Hematopoietic multipotent progenitor cell treated with erythropoietin and hydrocortisone succinate and interleukin-3 and kit ligand, for 4 days (in vitro differentiated cells): ENCODE data around the gene DOCK11.
"Not testable (repeated sequence)": the region's sequence is repeated elsewhere in the genome, so short reads cannot be mapped to it uniquely, and the experiment has no call there.

Source experiments
- DNase-seq: peaks from one replicate; pipeline ENCODE4 v3.0.0-alpha.2; 2015

Gene DOCK11

DNA sequence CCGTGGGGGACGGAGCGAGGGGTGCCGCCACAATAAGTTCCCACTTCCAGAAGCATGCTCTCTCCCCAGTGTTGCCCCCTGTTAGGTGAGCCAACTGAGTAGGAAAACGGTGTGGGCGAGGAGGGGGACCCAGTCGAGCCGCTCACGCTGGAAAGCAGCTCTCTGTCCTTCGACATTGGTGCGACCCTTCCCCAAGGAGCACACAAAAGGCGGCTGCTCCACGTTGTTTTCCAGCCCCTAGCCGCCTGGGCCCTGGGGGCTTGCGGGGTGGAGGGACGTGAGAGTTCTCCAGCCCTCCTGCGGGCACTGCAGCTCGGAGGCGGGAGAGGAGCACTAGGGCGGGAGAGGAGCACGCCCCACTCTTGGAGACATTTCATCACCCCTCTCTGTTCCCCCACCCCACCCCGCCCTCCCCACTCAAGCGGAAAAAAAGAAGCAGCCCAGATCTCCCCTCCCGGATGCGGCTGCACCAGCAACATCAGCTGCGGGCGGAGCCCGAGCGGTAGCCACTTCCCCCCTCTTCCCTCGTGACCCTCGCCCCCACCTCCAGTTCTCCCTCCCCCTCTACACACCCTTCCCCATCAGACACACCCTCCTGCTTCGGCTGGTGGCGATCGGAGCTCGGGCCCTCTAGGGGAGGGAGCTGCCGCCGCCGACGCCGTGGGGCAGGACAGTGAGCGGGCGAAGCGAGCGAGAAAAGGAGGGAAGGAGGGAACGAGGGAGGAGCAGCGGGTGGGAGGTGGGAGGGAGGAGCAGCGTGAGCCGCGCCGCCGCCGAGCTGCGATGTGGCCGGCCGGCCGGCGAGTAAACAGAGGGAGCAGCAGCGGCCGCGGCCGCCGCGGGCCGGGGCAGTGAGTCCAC is at the start of gene DOCK11:
Gene DOCK11 (plus strand): TSS at position 755 of the 861 bp plus-strand sequence. CDS start 157 bp downstream, outside the sequence.
- DNase-seq: peak; percentile 97

DNA sequence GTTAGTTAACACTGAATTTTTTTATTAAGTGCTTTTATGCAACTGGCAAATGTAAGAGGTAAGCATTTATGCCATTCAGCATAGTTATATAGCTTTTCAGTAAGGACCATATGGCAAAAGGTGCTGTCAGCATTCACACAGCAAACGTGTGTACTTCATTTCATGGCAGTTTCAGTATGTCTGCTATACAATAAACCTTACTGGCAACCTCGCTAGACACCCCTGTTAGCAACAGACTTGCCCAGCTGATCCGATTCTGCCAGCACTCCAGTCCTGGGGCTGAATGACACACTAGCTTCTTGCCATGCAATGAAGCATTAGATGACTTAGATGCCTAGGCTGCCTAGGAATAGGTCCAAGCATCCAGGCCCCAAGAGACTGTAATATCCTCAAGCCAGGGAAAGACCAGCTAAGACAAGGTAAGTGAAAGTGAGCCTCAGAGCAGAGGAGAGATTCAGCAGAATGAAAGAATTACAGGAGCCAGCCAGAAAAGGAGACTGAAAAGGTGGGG is 47.3 kb upstream of the DOCK11 start:
- DNase-seq: no peak

DNA sequence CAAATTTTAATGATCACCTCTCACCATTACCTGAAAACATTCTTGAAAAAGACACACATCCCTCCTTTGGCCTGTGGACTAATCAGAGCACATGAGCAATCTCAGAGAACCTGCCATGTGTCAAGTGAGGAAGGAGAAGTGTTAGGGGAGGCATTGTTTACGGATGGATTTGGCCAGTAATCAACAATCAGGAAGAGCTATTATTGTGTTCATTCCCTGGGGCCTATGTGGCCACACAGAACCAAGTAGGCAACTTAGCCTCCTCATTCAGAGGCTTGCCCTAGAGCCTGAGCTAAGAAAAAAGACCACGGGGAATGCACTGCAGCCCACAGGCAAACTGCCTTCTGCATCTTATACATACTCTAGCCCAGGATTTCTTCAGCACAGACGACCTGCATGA is 40.6 kb upstream of the DOCK11 start:
- DNase-seq: no peak

DNA sequence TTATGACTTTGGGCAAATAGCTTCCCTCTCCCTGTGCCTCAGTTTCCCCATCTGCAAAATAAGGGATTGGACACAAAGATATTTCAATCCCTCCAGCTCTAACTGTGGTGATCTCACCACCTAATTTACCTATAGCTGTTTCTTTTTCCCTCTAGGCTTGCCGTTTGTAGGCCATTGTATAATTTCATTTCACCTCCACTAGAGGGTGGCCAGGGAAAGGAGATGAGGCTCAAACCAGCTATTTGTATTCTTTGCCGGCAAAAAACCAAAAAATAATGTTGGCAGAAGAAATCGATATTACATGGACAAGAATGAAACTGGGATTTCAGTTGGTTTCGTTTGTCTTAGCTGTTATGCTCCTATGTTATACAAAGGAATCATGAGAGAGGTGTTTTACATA is 36.1 kb upstream of the DOCK11 start:
- peak; percentile 75 for DNase-seq

DNA sequence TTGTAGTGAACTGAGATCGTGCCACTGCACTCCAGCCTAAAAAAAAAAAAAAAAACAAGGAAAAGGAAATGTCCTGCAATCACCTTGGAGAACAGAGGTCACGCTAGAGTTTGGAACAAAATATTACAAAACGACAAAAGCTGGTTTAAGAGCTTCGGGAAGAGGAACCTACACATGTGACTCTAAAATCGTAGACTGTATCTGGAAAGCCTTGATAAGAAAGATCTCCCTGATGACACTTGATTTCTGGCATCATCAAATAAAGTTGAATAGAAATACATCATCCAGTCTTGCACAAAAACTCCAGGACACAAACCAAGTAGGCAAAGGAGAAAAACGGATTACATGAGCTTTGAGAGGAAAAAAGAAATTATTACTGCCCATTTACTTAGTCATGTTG is 31.1 kb upstream of the DOCK11 start:
- peak; percentile 51 for DNase-seq

DNA sequence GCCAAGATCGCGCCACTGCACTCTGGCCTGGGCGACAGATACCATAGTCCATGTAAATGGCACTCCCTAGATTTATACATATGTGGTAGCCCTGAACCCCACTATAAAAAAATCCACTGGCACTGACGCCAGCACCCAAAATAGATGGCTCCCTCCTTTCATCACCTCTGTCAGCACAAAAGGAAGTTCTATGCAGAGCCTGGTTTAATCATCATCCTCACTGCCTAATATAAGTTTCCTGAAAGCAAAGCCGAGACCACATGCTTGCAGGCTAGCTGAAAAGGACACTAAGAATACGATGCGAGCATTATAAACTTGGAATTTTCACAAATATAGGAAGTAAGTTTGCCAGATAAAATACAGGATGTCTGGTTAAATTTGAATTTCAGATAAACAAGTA is 27.5 kb upstream of the DOCK11 start:
- DNase-seq: peak; percentile 10

DNA sequence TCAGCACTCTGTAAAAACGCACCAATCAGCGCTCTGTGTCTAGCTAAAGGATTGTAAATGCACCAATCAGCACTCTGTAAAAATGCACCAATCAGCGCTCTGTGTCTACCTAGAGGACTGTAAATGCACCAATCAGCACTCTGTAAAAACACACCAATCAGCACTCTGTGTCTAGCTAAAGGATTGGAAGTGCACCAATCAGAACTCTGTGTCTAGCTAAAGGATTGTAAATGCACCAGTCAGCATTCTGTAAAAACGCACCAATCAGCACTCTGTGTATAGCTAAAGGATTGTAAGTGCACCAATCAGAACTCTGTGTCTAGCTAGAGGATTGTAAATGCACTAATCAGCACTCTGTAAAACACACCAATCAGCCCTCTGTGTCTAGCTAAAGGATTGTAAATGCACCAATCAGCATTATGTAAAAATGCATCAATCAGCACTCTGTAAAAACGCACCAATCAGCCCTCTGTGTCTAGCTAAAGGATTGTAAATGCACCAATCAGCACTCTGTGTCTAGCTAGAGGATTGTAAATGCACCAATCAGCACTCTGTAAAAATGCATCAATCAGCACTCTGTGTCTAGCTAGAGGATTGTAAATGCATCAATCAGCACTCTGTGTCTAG is 24.8 kb upstream of the DOCK11 start:
- not testable (repeated sequence) for DNase-seq

DNA sequence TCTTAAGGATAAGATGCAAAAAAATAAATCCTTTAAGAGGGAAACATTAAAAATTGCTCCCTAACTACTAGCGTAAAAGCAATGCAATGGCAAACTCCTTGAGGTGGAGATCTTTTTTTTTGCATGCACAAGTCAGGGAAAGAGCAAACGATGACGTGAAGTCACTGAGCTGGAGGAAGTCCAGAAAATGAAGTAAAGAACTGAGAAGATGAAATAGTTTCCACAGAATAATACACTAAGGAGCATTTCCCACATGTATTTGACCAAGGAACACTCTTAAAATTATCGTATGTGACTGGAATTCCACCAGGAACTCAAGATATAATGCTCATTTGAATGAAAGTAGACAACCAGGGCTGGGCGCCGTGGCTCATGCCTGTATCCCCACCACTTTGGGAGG is 21.0 kb upstream of the DOCK11 start:
- no peak for DNase-seq

DNA sequence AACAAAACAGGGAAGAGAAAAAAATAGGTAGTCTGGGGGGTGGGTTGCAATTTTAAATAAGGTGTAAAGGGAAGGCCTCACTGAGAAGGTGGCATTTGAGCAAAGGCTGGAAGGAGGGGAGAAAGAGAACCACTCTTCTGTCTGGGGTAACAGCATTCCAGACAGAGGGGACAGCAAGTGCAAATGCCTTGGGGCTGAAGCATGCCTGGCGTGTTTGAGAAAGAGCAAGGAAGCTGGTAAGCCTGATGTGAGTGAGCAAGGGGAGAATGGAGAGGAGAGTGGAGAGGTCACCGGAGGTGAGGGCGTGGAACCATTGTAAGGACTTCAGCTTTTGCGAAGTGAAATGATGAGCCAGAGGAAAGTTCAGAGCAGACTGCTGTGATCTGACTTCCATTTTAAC is 19.7 kb upstream of the DOCK11 start:
- no peak for DNase-seq

DNA sequence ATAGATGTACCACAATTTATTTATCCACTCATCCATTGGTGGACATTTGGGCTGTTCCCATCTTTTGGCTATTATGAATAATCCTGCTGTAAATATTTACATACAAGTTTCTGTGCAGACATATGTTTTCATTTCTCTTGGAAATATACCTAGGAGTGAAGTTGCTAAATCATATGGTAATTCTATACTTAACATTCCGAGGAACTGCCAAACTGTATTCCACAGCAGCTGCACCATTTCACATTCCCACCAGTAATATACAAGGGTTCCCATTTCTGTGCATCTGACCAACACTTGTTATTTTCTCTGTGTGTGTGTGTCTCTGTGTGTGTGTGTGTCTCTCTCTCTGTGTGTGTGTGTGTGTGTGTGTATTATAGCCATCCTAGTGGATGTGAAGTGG is 15.4 kb upstream of the DOCK11 start:
- no peak for DNase-seq

DNA sequence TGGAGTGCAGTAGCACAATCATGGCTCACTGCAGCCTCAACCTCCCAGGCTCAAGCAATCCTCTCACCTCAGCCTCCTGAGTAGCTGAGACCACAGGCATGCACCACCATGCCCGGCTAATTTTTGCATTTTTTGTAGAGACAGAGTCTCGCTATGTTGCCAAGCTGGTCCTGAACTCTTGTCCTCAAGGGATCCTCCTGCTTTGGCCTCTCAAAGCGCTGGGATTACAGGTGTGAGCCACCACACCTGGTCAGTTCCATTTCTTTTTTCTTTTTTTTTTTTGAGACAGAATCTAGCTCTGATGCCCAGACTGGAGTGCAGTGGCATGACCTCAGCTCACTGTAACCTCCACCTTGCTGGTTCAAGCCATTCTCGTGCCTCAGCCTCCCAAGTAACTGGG is 13.2 kb upstream of the DOCK11 start:
- DNase-seq: not testable (repeated sequence)

DNA sequence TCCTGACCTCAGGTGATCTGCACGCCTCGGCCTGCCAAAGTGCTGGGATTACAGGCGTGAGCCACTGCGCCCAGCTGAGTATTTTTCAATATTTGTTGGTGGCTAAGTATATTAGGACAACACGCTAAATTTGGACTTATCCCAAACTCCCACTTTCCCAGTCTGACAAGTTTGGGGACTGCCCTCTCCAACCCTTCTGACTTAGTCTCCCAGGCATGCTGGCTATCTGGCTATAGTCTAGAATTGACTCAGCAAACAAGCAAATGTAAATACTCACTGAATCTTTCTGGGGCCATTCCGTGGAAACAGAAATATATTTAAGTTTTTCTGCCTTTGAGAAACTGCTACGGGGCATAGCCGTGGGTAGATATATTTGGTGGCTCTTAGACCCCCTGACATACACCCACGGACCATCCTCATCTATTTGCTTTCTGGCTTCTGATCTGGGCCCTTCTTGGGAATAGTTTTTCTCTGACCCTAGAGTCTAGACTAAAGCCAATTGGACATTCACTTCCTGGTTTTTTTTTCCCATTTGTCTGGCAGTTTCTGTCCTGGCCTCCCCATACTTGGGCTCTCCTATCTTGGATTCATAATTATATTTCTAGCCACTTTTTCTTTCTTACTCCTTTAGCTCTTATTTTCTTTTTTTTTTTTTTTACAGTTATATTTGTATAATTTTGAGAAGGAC is 11.3 kb upstream of the DOCK11 start:
- DNase-seq: no peak

DNA sequence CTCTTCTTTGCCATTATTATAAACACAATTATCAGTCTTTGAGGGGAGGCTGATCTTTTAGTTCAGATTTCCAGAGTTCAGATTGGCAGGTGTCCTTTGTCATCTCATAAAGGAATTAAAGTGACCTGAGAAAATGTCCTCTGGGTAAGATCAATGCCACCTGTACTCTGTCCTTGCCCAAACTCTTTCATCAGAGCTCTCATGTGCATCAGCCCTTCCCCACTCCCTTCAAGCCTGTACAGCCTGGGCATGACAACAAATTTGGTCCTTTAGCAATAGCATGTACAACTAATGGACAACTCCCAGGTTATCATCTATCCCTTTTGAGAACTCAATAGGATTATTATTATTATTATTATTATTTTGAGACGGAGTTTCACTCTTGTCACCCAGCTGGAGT is 8.9 kb upstream of the DOCK11 start:
- not testable (repeated sequence) for DNase-seq

DNA sequence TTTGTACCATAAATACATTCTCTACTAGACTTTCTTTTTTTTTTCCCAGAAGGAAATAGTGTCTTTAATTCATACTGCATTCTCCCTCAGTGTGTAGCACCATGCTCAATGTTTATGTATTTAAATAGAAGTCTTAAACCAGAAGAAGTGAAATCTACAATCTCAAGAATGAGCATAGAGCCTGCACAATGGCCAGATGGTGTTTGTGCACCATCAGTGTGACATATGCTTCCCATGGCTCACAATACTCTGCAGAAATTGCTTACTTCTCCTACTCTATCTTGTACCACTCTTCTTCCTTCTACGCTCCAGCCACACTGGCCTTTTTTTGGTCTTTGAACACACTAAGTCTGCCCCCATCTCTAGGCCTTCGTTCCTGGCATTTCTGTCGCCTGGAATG is 2.6 kb upstream of the DOCK11 start:
- DNase-seq: no peak

DNA sequence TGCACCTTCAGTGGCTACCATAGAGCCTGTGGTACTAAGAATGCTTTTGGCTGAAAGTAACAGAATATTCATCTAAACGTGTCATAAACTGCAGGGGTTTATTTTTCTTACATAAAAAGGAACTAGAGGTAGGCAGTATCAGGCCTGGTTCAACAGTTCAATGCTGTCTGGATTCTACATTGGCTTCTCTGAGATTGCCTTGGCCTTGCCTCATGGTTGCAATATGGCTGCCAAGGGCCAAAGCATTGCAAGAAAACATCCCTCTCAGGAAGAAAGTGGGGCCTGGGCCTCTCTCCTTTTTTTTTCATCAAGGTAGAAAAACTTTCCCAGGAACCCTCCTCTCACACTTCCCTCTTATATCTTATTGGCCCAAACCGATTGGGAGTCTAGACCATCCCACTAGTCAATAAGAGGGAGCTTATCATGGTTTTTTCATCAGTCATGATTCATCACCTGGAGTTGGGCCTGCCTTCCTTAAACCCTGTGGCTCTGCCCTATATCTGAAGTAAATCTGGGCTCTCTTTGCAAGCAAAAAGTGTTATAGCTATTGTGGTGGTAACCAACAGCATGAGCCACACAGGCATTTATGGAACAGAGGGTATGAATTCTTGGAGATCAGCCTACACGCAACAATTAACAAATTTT is 1.8 kb upstream of the DOCK11 start:
- DNase-seq: no peak

DNA sequence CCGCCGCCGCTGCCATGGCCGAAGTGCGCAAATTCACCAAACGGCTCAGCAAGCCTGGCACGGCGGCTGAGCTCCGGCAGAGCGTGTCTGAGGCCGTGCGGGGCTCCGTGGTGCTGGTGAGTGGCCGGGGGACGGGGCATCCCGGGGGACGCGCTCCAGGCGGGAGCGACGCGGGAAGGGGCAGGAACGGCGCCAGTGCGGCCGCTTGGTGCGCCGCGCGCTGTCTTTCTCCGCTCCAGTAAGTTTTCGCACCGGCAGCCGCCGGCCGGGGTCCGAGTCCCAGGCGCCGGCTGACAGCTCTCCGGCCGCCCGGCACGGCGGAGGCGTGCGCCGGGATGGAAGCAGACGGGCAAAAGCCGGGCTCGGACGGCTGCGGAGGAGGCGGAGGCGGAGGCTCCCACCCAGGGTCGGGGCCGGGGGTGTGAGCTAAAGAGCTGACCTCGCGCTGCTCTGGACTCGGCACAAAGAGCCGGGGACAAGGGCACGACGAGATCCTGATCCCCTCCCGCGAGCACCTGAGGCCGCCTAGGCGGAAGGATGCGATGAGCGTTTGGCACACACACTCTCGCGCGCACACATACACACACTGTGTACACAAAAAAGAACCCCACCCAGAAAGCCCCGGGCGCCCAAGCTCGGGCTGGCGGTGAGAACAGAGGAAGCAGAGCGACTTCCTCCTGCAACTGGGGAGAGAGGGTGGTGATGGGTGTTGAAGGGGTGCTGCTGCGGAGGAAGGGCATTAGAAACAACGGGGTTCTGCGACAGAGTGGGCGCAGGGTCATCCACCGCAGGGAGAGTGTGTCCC is 545 bp downstream of the DOCK11 start:
- peak; percentile 80 for DNase-seq

DNA sequence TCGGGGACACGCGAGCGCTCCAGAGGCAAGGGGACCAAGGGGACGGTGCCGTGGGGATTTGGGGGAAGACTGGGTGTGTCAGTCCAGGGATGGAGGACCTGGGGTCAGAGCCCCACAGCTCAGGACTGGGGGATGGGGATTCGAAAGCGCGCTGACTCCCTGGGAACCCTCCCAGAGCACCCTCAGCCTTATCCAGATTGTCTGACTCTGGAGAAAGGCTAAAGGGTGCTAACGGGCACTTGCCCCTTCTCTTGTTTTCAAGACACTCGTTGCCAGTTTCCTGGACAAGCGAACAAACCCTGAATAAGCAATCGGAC is 1.1 kb downstream of the DOCK11 start:
- DNase-seq: no peak

DNA sequence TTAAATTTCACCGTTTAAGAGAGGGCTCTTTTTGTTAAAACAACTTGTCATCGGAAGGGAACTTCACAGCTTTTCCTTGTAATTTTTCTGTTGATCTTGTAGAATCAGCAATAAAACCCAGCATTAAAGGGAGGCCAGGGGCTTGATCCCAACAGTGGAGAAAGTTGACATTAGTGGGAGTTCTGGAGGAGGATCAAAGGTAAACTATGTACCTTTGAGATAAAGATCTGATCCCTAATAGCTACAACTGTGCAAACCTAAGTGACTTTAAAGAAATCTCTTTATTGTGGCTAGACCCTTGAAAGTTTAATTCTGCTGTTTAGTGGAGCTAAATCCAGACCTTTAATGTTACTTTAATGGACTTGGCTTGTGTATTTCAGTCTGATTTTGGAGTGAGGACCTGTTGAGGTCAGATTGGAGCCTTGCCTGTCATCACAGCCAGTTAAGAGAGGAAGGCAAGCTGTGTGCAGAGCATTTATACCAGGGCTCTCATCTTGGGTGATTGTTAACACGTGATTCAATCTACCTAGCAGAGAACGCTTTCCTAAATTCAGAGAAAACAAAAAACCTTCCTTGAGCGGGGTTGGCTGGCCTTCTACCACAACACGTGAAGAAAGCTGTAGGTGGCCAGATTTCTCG is 1.7 kb downstream of the DOCK11 start:
- peak; percentile 46 for DNase-seq

DNA sequence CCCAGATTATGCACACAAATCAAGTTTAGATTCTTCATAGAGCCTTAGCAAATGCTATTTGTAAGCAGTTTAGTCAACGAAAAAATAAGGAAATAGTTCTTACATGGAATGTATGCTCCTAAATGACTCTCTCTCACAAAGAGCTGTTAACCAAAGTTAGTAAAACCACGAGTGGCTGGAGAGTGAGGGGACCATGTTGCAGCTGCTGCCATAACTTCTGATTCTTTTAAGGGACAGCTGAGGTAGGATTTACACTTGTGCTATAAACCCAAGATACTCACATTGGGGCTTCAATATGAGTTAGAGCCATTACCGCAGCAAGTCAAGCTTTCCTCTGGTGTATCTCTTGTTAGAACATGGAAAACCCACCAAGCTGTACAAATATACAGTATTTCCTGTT is 2.7 kb downstream of the DOCK11 start:
- DNase-seq: no peak

DNA sequence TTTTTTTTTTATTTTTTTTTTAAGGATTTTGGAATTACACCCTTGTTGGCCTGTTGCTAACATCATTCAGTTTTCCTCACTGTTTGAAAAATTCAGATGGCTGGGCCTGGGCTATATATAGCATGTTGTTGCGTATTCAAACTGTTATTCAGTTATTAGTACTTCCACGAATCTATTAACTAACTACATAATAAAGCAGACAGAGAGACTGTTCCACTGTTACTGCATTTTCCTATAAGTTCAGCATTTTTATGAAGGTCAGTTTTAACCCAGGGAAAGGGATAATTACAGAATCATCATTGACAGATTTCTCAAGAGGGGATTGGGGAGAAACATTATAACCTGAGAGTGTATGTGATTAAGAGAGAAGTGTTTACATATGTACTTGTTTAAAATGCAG is 3.1 kb downstream of the DOCK11 start:
- DNase-seq: no peak

DNA sequence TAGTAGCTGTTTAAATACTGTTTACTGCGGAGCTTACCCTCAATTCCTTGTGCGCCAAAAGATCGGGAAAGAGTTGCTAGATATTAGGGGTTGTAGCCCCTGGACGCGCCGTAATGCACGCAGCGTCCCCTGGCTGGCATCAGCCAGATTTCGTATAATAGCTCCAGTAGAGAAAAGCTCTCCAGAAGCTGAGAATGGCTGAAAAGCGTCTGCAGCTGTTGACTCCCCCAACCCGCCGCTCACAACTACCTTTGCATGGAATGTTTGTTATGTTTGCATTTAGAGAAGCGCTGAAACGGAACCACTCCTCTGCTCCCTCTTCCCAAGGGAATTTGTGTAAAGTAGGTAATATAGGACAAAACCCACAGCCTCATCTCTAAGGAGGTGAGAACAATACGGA is 3.7 kb downstream of the DOCK11 start:
- DNase-seq: no peak
